GM21526 (cell line): ENCODE measurements around the gene GPT2.
A peak's percentile ranks its signal among the peaks of the same experiment; 100 is the strongest.

Source experiments
- ATAC-seq: cut with Tn5 transposase; IDR thresholded peaks from one replicate; pipeline ENCODE4 v1.9.1; 2021; ENCODE audit warnings: moderate library complexity; ENCODE audit not compliant: unreplicated experiment, low FRiP score

Gene GPT2, protein sequence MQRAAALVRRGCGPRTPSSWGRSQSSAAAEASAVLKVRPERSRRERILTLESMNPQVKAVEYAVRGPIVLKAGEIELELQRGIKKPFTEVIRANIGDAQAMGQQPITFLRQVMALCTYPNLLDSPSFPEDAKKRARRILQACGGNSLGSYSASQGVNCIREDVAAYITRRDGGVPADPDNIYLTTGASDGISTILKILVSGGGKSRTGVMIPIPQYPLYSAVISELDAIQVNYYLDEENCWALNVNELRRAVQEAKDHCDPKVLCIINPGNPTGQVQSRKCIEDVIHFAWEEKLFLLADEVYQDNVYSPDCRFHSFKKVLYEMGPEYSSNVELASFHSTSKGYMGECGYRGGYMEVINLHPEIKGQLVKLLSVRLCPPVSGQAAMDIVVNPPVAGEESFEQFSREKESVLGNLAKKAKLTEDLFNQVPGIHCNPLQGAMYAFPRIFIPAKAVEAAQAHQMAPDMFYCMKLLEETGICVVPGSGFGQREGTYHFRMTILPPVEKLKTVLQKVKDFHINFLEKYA

DNA sequence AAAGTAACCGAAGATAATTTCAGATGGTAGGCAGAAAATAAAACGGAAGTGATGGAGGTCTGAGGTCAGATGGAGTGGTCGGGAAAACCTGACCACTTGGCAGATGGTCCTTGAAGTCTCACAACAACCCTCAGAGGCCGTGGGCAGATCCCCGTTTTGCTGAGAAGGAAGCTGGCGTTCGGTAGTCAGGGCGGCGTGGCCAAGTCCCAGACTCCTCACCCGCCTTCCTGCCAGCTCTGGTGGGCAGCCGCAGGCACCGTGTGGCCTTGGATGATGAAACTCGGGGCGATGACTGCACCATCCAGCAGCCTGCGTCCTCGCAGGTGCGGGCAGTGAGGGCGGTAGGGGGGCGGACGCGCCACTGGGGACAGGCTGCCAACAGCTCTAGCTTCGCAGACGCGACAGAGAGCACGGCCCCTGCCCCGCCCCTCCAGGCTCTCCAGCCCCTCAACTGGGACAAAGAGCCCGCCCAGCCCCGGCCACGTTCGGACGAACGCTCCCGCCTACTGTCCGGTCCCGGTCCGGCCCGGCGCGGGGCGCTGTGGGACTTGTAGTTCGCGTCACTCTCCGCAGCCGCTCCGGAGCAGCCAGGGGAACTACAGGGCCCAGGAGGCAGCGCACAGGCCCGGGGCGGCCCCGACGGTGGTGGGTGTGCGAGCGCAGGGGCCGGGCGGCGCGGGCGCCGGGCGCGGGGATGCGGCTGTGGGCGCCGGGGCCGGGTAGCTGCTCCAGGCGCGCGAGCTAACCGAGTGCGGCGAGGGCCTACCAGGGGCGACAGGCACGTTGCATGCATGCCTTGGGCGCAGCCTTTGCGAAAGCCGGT, at the start of gene GPT2:
Gene GPT2, plus strand, starts transcription at position 673 of the 823 bp plus-strand sequence. CDS start 354 bp downstream, outside the sequence.
- peak; percentile 96 for ATAC-seq

DNA sequence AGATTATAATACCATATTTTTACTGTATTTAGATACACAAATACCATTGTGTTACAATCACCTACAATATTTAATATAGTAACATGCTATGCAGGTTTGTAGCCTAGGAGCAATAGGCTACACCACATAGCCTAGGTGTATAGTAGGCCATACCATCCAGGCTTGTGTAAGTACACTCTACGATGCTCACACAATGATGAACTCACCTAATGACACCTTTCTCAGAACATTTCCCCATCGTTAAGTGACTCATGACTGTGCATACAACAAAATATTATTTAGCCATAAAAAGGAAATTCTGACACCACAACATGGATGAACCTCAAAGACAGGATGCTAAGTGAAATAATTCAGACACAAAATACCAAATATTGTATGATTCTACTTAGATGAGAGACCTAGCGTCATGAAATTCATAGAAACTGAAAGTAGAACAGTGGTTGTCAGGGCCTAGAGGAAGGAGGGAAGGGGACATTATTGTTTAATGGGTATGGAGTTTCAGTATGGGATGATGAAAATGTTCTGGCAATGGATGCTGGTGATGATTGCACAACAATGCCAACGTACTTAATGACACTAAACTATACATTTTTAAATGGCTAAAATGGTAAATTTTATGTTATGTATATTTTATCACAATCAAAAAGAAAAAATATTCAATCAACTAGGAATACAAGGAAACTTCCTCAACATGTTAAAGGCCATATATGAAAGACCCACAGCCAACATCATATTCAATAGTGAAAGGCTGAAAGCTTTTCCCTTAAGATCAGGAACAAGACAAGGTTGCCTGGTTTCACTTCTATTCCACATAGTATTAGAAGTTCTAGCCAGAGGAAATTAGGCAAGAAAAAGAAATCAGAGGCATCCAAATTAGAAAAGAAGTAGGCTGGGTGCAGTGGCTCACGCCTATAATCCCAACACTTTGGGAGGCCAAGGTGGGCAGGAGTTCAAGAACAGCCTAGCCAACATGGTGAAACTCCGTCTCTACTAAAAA, 47.3 kb upstream of the GPT2 start:
- ATAC-seq: no peak

DNA sequence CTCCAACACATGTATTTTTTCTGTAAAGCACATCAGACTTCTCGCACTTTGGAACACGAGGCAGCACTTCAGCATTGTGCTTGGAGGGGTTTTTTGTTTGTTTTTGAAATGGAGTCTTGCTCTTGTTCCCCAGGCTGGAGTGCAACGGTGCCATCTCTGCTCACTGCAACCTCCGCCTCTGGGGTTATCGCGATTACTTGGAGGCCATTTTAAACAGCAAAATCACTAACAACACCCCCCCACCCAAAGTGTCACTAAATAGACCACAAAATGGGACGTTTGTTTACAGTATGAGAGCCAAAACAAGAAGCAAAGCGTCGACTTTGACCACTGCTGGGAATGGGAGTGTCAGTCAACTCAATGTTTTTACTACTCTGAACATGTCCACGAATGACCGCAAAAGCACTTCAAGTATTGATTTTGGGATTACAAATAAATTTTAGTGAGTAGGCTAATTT, 44.1 kb upstream of the GPT2 start:
- no peak for ATAC-seq

DNA sequence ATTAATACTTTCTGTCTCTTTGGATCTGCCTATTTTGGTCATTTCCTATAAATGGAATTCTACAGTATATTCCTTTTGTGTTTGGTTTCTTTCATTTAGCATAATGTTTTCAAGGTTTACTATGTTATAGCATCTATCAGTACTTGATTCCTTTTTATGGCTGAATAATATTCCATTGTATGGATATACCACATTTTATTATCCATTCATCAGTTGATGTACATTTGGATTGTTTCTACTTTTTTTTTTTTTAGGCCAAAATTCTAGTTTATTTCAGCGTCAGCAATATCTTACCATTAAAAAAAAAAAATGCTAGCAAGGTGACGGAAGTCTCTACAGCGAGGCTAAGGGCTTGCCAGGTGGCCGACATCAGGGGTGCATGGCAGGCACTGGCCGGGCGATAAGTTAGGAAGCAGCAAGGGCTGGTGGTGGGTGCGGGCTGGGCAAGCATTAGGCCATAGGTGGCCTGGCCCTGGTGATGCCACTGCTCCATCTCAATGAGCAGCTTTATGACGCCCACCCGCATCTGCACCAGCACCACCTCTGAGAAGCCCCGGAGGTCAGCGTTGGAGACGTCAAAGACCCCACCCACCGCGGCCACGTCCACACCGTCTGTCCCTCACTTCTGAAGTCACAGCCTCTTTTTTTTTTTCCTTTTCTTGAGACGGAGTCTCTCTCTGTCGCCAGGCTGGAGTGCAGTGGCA, 41.8 kb upstream of the GPT2 start:
- no peak for ATAC-seq

DNA sequence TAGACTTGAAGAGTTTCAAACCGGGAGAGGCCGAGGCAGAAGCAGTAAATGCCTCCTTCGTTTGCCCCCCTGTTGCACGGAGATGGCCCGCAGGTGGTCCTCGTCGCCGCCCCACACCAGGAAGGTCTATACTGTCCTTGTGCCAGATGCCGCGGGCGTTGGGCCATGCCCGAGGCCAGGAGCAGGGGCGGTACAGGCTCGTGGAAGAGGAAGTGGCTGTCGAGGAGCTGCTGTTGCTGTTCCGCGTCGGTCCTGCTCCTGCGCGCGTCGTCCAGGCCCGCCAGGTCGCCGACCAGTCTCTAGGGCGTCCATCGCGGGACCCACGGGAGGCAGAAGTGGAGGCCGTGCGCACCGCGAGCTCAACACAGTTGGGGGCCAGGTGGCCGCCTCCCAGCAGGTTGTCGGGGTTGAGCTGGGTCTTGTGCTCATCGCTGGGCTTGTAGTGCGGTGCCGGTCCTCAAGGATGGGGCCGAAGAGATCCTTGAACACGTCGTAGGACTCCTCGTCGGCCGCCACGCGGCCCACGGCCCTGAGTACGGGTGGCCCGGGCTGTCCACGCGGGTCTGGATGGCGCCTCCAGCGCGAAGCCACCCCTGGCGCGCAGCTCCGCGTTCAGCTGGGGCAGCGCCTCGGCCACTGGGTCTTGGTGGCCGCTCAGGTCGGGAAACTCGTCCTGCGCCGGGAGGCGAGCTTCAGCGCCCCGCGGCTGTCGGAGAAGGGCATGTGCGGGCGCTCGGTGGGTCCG, 40.1 kb upstream of the GPT2 start:
- ATAC-seq: no peak

DNA sequence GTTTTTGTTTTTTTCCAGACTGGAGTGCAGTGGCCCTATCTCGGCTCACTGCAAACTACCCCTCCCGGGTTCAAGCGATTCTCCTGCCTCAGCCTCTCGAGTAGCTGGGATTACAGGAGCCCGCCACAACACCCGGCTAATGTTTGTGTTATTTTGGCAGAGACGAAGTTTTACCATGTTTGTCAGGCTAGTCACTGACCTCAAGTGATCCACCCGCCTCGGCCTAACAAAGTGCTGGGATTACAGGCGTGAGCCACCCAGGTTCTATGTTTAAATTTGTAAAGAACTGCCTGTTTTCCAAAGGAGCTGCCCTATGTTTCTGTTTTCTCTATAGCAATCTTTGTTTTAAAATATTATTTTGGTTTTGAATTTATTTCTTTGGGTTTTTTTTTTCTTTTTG, 39.4 kb upstream of the GPT2 start:
- no peak for ATAC-seq

DNA sequence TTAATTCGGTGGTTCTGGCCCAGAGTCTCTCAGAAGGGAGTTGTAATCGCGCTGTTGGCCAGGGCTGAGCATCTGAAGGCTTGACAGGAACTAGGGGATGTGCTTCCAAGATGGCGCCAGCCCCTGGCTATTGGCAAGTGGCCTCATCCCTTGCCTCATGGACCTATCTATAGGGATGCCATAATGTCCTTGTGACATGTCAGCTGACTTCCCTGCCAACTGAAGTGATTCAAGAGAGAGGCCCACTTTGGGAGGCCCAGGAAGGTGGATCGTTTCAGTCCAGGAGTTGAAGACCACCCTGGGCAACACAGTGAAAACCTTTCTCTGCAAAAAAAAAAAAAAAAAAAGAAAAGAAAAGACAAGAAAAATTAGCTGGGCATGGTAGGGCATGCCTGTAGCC, 38.2 kb upstream of the GPT2 start:
- ATAC-seq: no peak

DNA sequence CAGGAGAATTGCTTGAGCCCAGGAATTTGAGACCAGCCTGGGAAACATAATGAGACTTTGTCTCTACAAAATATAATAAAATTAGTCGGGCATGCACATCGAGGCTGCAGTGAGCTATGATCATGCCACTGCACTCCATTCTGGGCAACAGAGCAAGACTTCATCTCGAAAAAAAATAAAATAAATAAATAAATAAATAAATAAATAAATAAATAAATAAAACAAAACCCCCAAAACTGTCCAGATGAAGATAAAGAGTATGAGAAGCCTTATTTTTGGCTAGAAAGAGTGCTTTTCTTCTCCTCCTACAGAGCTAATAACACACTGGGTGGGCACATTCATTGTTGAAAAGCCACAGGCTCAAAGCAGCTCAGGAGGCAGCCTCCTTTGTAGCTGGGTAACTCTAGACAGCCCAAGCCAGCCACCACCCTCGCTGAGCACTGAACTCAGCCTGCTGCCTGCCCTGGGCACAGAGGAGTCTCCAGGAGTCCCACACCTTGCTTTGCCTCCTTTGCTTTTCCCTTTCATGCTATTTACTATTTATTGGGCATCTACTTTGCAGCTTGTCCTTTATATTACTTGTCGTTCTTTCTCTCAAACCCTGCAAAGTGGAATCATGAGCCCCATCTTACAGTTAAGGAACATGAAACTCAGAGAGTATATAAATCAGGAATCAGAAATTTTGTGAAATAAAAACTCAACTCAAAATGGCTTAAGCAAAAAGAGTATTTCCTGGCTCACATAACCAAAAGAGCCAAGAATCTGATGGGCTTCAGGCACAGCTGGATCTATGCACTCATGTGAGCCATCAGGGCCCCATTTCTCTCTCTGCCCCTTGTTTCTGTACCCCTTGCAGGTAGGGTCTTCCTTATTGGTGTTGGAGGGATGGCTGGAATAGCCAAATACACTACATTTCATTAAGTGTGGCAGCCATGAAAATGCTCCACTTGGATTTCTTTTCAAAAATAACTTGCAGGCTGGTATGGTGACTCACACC, 35.1 kb upstream of the GPT2 start:
- ATAC-seq: no peak

DNA sequence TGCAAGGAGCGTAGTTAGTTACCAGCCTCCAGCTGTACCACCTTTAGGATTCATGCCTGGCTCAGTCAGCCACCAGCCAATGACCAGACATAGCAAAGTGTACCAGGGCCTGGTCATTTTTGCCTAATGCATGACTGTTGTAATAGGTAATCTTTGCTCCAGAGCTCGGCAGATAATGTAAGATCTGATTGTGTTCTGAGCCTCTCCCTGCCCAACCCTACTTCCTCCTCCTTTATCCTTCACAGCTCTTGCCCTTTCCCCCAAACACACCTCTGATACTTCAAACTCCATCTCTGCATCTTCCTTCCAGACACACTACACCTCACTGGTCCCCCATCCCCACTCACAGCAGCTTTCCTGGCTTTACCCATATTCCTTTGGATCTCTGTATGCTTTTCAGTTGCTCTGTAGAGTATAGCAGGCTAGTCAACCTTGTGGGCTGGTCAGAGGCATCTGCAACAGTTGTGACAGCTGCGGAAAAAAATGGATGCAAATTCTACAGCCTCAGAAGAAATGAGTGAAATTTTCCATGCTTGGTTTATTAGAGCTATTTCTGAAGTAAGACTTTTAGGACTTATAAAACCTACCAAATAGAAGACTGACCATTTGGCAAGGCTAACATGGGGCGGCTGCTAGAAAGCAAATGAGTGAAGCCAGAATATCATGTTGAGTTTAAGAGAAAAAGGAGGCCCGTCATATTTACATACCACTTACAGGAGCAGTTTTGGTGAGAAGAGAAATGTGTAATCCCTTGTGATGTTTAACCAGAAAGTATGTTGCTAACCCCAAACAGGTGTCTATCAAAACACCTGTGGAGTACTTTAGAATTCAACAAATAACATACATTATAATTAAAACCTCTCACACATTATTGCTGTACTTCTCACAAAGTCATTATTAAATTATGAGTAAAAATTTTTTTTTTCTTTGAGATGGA, 33.3 kb upstream of the GPT2 start:
- no peak for ATAC-seq

DNA sequence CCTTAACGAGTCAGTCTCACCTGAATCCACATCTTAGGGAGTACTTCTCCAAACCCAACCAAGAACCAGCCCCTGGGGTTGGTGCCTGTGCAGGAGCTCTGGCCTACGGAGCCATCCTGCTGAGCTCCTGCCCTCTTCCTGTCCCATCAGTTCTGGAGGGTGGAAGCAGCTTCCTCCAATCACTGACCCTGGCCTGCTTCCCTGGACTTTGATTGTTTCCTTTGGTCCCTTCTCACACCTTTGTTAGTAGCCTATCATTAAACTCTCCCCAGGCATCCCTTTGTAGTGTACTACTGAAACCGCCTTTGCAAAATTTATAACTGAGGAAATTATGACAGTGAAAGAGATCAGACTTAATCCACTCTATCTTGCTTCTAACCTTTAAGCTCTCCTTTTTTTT, 32.0 kb upstream of the GPT2 start:
- no peak for ATAC-seq

DNA sequence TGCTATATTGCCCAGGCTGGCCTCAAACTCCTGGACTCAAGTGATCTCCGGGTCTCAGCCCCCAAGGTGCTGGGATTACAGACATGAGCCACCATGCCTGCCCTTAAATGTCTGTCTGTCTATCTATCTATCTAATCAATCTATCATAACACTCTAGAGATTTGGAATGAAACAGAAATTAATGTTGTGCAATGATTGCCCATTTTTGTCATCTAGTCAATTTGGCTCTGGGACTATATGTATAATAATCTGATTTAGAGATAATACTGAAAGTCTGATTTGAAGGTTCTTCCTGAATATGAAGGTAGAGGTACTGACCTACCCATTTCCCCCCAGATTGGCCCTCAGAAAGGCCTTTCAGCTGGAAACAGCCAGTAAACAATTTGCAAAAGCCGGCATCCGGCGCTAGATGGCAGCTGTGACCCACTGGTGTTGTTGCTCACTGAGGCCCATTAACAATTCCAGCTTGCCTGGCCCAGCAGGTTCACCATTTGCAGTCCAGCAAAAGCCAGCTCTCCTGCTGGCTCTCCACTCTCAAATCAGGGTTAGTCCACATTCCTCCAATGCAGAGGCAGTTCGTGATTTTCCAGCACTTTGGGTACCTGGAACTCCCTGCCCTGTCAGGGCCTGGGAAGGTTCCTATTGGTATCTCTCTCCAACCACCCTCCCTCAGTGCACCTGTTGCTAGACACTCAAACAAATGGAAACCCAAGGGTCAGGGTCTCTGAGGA, 30.3 kb upstream of the GPT2 start:
- ATAC-seq: no peak

DNA sequence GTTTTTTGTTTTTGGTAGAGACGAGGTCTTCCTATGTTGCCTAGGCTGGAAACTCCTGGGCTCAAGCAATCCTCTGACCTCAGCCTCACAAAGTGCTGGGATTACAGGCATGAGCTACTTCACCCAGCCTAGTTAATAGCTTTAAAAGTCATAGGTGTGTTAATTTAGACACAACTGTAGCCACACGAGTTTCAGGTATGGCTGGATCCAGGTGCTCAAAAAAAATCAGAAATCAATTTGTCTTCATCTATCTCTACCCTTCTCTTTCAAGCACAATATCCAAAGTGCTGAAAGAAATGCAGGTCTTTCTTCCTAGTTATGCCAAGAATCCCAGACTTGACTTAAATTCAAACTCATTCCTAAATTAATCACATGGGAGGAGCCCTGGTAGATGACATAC, 29.3 kb upstream of the GPT2 start:
- no peak for ATAC-seq

DNA sequence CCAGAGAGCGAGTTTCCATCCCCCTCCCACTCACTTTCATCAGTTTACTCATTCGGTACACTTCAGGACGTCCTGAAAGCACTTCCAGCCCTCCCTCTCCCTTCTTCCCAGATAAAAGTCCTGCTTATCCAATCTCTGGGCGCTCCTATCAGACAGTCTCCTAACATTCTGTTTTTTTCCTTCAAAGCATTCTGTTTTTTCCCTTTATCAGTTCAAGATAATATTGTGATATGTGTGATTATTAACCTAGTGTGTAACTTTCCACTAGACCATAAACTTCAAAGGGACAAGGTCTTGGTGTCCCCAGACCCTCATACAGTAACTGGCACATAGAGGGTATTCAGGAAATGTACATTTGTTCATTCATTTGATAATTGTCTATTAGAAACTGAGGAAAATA, 28.8 kb upstream of the GPT2 start:
- ATAC-seq: no peak

DNA sequence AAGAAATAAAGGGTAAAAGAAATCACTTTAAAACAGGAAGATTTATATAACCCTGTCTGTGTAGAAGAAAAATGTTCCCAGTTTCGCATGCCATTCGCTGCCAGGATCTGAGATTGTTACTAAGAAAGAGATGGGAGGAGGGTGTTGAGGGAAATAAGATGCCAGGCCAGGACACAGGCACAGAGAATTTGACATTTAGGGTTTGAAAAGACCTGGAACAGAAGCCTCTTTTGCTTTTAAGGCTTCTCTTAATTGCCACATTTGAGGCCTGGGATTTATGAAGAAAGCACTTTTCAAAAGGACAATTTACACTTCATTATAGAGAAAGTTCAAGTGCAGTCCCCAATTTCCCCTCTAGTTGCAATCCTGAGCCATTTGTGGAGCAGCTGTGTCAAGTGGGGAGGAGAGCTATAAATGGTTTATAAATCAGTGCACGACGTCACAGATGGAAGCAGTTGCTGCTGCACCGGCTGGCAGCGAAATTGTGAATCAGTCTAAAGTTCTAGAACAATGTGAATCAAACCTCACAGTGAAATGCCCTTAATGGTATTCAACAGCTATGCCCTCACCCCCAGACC, 26.7 kb upstream of the GPT2 start:
- no peak for ATAC-seq

DNA sequence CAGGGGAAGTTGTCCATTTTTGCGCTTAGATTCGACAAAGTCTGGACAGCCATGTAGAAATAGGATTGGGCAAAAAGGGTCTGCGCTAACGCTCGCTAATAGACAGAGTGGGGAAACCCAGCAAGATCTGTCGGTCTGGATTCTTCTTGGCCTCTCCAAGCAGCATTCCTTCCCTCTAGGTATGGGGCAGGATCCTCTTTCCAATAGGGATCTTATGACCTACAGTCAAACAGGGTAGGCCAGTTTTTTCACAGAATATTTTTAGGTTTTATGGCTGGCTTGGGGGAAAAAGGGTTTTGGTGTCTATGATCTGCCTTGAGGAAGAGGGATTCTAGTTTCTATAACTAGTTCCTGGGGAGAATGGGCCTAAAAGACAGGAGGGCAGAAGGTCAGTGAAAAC, 26.0 kb upstream of the GPT2 start:
- no peak for ATAC-seq

DNA sequence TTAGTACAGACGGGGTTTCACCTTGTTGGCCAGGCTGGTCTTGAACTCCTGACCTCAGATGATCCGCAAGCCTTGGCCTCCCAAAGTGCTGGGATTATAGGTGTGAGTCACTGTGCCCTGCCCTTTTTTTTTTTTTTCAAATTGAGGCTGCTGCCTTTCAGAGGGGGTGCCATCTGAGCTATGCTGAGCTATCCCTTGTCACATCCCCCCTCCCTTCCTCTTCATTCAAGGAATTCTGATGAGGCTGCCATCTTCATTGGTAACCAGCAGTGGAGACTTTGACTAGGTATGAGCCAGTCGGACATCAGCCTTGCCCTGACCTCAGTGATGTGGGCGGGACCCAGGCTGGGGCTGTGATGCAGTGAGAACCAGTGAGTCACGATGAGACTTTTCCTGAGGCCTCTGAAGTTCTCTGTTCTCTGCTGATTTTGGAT, 24.4 kb upstream of the GPT2 start:
- ATAC-seq: no peak
